Type B pancreatic cell (in vitro differentiated cells): ENCODE results near the gene SSBP3. TPM values are rescaled to one million over a fixed set of nuclear protein-coding genes. Genes with fewer than 3 reads are reported as not detected.

Source experiments
- DNase-seq: peaks from one replicate; pipeline ENCODE4 v3.0.0; 2021; ENCODE audit warnings: mixed read lengths; ENCODE audit not compliant: unreplicated experiment; ENCODE audit errors: extremely low spot score
- H3K27ac Mint-ChIP-seq: 2 replicates; pipeline ENCODE4 v1.8.0; 2021; ENCODE audit warnings: mild to moderate bottlenecking, mixed read lengths
- H3K27me3 Mint-ChIP-seq: 2 replicates; pipeline ENCODE4 v1.8.0; 2021; ENCODE audit warnings: mixed read lengths
- H3K36me3 Mint-ChIP-seq: 2 replicates; pipeline ENCODE4 v1.8.0; 2021; ENCODE audit warnings: mixed read lengths
- H3K4me1 Mint-ChIP-seq: one replicate; pipeline ENCODE4 v1.8.0; 2021; ENCODE audit warnings: mixed read lengths; ENCODE audit not compliant: unreplicated experiment
- H3K4me3 Mint-ChIP-seq: 2 replicates; pipeline ENCODE4 v1.8.0; 2021; ENCODE audit warnings: mild to moderate bottlenecking, mixed read lengths
- H3K9me3 Mint-ChIP-seq: 2 replicates; pipeline ENCODE4 v1.8.0; 2021; ENCODE audit warnings: mixed read lengths
- total RNA-seq: library from RNA; stranded (reverse); gene quantifications from 2 replicates; pipeline ENCODE4 v1.2.1, GENCODE V29; 2021; ENCODE audit warnings: low replicate concordance
- TF ChIP-seq, protein P1 (sequence below): fragments of 200-600 bp; sonication (generic); conservative IDR thresholded peaks from 2 replicates; pipeline ENCODE4 v1.5.0; 2021; ENCODE audit warnings: antibody characterized with exemption, mild to moderate bottlenecking

Gene SSBP3
- total RNA-seq, 1 donor from 2014 or later, result 129 TPM

- no peaks in the 10 kb centered on the region for H3K36me3 Mint-ChIP-seq
- TF ChIP-seq, protein P1, sequence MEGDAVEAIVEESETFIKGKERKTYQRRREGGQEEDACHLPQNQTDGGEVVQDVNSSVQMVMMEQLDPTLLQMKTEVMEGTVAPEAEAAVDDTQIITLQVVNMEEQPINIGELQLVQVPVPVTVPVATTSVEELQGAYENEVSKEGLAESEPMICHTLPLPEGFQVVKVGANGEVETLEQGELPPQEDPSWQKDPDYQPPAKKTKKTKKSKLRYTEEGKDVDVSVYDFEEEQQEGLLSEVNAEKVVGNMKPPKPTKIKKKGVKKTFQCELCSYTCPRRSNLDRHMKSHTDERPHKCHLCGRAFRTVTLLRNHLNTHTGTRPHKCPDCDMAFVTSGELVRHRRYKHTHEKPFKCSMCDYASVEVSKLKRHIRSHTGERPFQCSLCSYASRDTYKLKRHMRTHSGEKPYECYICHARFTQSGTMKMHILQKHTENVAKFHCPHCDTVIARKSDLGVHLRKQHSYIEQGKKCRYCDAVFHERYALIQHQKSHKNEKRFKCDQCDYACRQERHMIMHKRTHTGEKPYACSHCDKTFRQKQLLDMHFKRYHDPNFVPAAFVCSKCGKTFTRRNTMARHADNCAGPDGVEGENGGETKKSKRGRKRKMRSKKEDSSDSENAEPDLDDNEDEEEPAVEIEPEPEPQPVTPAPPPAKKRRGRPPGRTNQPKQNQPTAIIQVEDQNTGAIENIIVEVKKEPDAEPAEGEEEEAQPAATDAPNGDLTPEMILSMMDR, result no peak
- H3K27ac Mint-ChIP-seq, result peak overlapping the region; percentile 61
- peaks cover 32% of the 10 kb centered on the region for H3K4me1 Mint-ChIP-seq
- H3K9me3 Mint-ChIP-seq, result no peaks in the 10 kb centered on the region
- H3K27me3 Mint-ChIP-seq, result no peaks in the 10 kb centered on the region
- no peak overlapping the region for H3K4me3 Mint-ChIP-seq
- DNase-seq, result no peak
These were observed 139.3 kb downstream of the SSBP3 start for GRCh38 chr1:54266908-54267307.

DNA sequence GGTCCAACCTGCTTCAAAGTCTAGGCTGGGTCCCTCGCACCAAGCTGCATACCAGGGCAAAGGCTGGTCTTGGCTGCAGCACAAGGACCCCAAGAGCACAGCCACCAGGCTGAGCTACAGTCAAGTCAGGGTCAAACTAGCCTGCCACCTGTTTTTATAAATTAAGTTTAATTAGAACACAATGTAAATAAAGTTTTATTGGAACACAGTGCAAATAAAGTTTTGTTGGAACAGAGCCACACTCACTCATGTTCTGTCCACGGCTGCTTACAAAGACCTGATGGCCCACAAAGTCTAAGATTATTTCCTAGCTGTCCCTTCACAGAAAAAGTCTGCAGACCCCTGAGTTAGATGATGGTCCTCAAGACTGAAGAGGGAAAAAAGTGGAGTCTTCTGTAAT is 140.0 kb downstream of the SSBP3 start:
- peaks cover 2% of the 10 kb centered on the region for H3K36me3 Mint-ChIP-seq
- no peak overlapping the region for H3K27ac Mint-ChIP-seq
- peaks cover 37% of the 10 kb centered on the region for H3K4me1 Mint-ChIP-seq
- no peak for DNase-seq
- no peaks in the 10 kb centered on the region for H3K27me3 Mint-ChIP-seq
- TF ChIP-seq, protein P1, result no peak
- no peak overlapping the region for H3K4me3 Mint-ChIP-seq
- H3K9me3 Mint-ChIP-seq, result no peaks in the 10 kb centered on the region

GRCh38 chr1:54265659-54266058 is 140.5 kb downstream of the SSBP3 start:
- Mint-ChIP-seq H3K4me3 (no peak overlapping the region), H3K36me3 (peaks cover 4% of the 10 kb centered on the region), H3K4me1 (peaks cover 39% of the 10 kb centered on the region), H3K27ac (no peak overlapping the region), H3K9me3 (no peaks in the 10 kb centered on the region), H3K27me3 (no peaks in the 10 kb centered on the region)
- no peak for DNase-seq
- TF ChIP-seq, protein P1, result no peak

DNA sequence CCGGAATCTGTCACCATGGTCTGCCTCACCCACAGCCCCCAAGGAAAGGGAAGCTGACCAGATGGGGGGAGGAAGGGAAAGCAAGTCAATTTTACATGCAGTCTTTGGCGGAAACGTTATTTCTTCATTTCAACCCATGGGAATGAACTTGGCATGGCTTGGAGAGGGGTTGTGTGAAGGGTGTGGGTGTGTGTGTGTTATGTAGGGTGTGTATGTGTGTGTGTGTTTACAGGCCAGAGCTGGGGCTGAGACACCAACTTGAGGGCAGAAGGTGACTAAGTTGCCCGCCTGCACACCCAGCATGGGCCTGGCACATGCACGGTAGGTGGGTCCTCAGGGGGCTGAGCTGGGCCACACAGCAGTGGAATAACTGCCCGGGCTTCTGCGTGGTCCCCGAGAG is 141.1 kb downstream of the SSBP3 start:
- H3K27ac Mint-ChIP-seq, result no peak overlapping the region
- no peaks in the 10 kb centered on the region for H3K27me3 Mint-ChIP-seq
- no peaks in the 10 kb centered on the region for H3K9me3 Mint-ChIP-seq
- TF ChIP-seq, protein P1, result no peak
- no peak overlapping the region for H3K4me3 Mint-ChIP-seq
- H3K36me3 Mint-ChIP-seq, result peaks cover 4% of the 10 kb centered on the region
- DNase-seq, result no peak
- peaks cover 39% of the 10 kb centered on the region for H3K4me1 Mint-ChIP-seq

- no peaks in the 10 kb centered on the region for H3K27me3 Mint-ChIP-seq
- peak overlapping the region; percentile 26 for H3K27ac Mint-ChIP-seq
- H3K9me3 Mint-ChIP-seq, result no peaks in the 10 kb centered on the region
- peaks cover 4% of the 10 kb centered on the region for H3K36me3 Mint-ChIP-seq
- DNase-seq, result no peak
- TF ChIP-seq, protein P1, result no peak
- H3K4me1 Mint-ChIP-seq, result peaks cover 33% of the 10 kb centered on the region
- no peak overlapping the region for H3K4me3 Mint-ChIP-seq
These were observed 142.5 kb downstream of the SSBP3 start for GRCh38 chr1:54263601-54264226.
